ENCODE data around the gene SLC6A3.

SLC6A3 gene

DNA sequence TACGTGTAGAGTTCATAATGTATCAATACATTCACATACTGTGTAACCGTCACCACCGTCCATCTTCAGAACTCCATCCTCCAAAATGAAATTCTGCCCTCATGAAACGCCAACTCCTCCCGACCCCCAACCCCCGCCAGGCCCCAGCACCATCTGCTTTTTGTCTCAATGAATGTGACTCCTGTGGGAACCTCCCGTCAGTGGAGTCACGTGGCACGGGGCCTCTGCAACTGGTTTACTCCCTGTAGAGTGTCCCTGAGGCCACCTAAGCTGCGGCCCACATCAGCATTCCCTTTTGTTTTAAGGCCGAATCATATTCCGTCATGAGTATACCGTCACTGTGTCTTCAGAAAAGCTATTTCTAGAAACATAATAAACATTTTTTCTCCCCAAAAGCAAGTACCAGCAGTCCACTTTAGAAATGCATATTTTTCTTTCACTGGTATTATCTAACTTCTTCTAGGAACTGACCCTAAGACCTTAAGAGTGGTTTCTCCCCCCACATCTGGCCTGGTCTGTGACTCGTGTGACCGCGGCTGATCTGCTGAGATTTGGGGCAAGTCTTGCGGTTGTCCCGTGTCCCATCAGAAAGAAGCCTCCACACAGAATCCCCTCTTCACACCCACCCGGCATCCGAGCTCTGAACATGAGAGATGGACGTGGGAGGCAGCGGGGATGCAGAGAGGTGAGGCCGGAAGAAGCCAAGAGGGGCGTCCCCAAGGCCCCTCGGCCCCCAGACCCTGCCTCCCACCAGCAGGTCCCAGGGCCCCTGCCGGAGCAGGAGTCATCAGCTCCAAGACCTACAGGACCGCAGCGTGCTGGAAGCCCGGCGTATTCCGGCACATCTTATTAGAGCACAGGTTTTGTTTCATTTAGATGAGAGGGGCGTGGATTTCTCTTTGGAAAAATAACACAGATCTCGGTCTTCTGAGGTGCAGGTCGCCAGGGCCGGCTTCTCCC lies 38.3 kb downstream of the SLC6A3 start:
- no peaks in the 10 kb centered on the region for H3K27me3 ChIP-seq (replicated peaks; ENCODE audit: control insufficient read depth, insufficient read depth, low read length, poor library complexity, severe bottlenecking)
- H3K4me1 ChIP-seq (ENCODE audit: control insufficient read depth, insufficient read depth, low read length, poor library complexity, severe bottlenecking): no peaks in the 10 kb centered on the region
- no peaks in the 10 kb centered on the region for H3K9me3 ChIP-seq (ENCODE audit: control insufficient read depth, low read length)
- no peak overlapping the region for H3K27ac ChIP-seq (ENCODE audit: insufficient read depth, low read length, poor library complexity, severe bottlenecking)
- no peak overlapping the region for H3K4me3 ChIP-seq (ENCODE audit: insufficient read depth, low read depth, low read length, poor library complexity, severe bottlenecking)
- no peak for DNase-seq
- H3K36me3 ChIP-seq (ENCODE audit: control insufficient read depth, insufficient read depth, low read length): no peaks in the 10 kb centered on the region

- no peaks in the 10 kb centered on the region for H3K9me3 ChIP-seq (ENCODE audit: control insufficient read depth, low read length)
- DNase-seq: no peak
- no peak overlapping the region for H3K27ac ChIP-seq (ENCODE audit: insufficient read depth, low read length, poor library complexity, severe bottlenecking)
- no peaks in the 10 kb centered on the region for H3K36me3 ChIP-seq (ENCODE audit: control insufficient read depth, insufficient read depth, low read length)
- no peaks in the 10 kb centered on the region for H3K4me1 ChIP-seq (ENCODE audit: control insufficient read depth, insufficient read depth, low read length, poor library complexity, severe bottlenecking)
- no peak overlapping the region for H3K4me3 ChIP-seq (ENCODE audit: insufficient read depth, low read depth, low read length, poor library complexity, severe bottlenecking)
- no peaks in the 10 kb centered on the region for H3K27me3 ChIP-seq (replicated peaks; ENCODE audit: control insufficient read depth, insufficient read depth, low read length, poor library complexity, severe bottlenecking)
Observed at GRCh38 chr5:1405539-1406530, 39.4 kb downstream of the SLC6A3 start.

- Histone ChIP-seq H3K27ac (ENCODE audit: insufficient read depth, low read length, poor library complexity, severe bottlenecking) (no peak overlapping the region), H3K4me1 (ENCODE audit: control insufficient read depth, insufficient read depth, low read length, poor library complexity, severe bottlenecking) (no peaks in the 10 kb centered on the region), H3K27me3 (replicated peaks; ENCODE audit: control insufficient read depth, insufficient read depth, low read length, poor library complexity, severe bottlenecking) (no peaks in the 10 kb centered on the region), H3K36me3 (ENCODE audit: control insufficient read depth, insufficient read depth, low read length) (no peaks in the 10 kb centered on the region), H3K4me3 (ENCODE audit: insufficient read depth, low read depth, low read length, poor library complexity, severe bottlenecking) (no peak overlapping the region), H3K9me3 (ENCODE audit: control insufficient read depth, low read length) (no peaks in the 10 kb centered on the region)
- no peak for DNase-seq
Observed at GRCh38 chr5:1405121-1405520, 40.1 kb downstream of the SLC6A3 start.

GRCh38 chr5:1404062-1404461 lies 41.2 kb downstream of the SLC6A3 start:
- Histone ChIP-seq H3K36me3 (ENCODE audit: control insufficient read depth, insufficient read depth, low read length) (no peaks in the 10 kb centered on the region), H3K27ac (ENCODE audit: insufficient read depth, low read length, poor library complexity, severe bottlenecking) (no peak overlapping the region), H3K4me1 (ENCODE audit: control insufficient read depth, insufficient read depth, low read length, poor library complexity, severe bottlenecking) (no peaks in the 10 kb centered on the region), H3K4me3 (ENCODE audit: insufficient read depth, low read depth, low read length, poor library complexity, severe bottlenecking) (no peak overlapping the region), H3K27me3 (replicated peaks; ENCODE audit: control insufficient read depth, insufficient read depth, low read length, poor library complexity, severe bottlenecking) (no peaks in the 10 kb centered on the region), H3K9me3 (ENCODE audit: control insufficient read depth, low read length) (no peaks in the 10 kb centered on the region)
- no peak for DNase-seq

DNA sequence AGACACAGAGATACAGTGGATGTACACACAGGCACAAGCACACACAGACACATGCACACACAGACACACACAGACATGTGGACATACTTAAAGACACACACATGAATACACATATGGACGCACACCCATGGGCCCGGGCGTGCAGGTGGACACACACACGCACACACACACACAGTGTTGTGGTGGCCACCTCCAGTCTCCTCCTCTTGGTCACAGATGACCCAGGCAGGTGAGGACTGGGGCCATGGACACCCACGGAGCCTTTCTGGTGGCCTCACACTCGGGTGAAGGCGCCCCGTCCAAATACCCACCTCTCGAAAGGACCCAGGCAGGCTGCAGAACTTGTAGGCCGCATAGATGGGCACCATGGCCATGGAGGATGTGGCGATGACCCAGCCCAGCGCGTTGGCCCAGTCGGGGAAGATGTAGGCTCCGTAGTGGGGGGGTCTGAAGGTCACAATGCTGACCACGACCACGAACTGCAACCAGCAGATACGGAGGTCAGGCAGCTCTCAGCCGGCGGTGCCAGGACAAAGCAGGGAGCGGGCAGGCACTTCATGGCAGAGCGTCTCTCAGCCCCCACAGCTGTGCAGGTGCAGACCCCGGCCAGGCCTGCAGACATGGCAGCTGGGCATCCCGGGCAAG lies 42.5 kb downstream of the SLC6A3 start:
- Histone ChIP-seq H3K27me3 (replicated peaks; ENCODE audit: control insufficient read depth, insufficient read depth, low read length, poor library complexity, severe bottlenecking) (no peaks in the 10 kb centered on the region), H3K36me3 (ENCODE audit: control insufficient read depth, insufficient read depth, low read length) (no peaks in the 10 kb centered on the region), H3K9me3 (ENCODE audit: control insufficient read depth, low read length) (no peaks in the 10 kb centered on the region), H3K4me3 (ENCODE audit: insufficient read depth, low read depth, low read length, poor library complexity, severe bottlenecking) (no peak overlapping the region), H3K27ac (ENCODE audit: insufficient read depth, low read length, poor library complexity, severe bottlenecking) (no peak overlapping the region), H3K4me1 (ENCODE audit: control insufficient read depth, insufficient read depth, low read length, poor library complexity, severe bottlenecking) (no peaks in the 10 kb centered on the region)
- no peak for DNase-seq

DNA sequence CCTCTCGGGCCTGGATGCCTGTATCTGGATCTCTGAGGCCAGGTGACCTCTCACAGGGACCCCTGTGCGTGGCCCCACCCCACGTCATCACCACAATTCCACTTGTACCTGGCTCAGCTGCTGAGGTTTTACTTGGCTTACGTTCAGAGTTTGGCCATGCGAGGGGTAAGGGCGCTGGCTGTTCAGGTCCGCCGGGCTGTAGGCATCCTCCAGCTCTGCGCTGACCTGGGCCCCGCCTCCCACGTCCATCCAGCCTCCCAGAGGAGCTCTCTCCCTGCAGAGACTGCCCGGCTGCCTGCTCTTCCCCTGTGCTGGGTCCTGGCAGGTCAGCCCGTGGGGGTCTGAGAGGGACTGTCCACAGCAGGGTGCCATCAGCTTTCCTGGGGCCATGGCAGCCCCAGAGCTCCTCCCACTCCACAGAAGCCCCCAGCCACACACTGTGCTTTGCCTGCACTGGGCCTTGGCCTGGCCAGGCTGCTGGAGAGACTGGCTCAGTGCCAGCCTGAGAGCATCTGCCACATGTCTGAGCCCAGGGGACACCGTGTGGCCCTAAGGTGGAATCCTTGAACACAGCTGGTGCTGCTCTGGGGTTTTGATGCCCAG lies 43.6 kb downstream of the SLC6A3 start:
- DNase-seq: no peak
- no peaks in the 10 kb centered on the region for H3K9me3 ChIP-seq (ENCODE audit: control insufficient read depth, low read length)
- H3K27me3 ChIP-seq (replicated peaks; ENCODE audit: control insufficient read depth, insufficient read depth, low read length, poor library complexity, severe bottlenecking): no peaks in the 10 kb centered on the region
- H3K4me3 ChIP-seq (ENCODE audit: insufficient read depth, low read depth, low read length, poor library complexity, severe bottlenecking): no peak overlapping the region
- H3K4me1 ChIP-seq (ENCODE audit: control insufficient read depth, insufficient read depth, low read length, poor library complexity, severe bottlenecking): no peaks in the 10 kb centered on the region
- no peak overlapping the region for H3K27ac ChIP-seq (ENCODE audit: insufficient read depth, low read length, poor library complexity, severe bottlenecking)
- no peaks in the 10 kb centered on the region for H3K36me3 ChIP-seq (ENCODE audit: control insufficient read depth, insufficient read depth, low read length)

- no peaks in the 10 kb centered on the region for H3K36me3 ChIP-seq (ENCODE audit: control insufficient read depth, insufficient read depth, low read length)
- no peak for DNase-seq
- H3K27me3 ChIP-seq (replicated peaks; ENCODE audit: control insufficient read depth, insufficient read depth, low read length, poor library complexity, severe bottlenecking): no peaks in the 10 kb centered on the region
- H3K27ac ChIP-seq (ENCODE audit: insufficient read depth, low read length, poor library complexity, severe bottlenecking): no peak overlapping the region
- H3K4me1 ChIP-seq (ENCODE audit: control insufficient read depth, insufficient read depth, low read length, poor library complexity, severe bottlenecking): no peaks in the 10 kb centered on the region
- no peaks in the 10 kb centered on the region for H3K9me3 ChIP-seq (ENCODE audit: control insufficient read depth, low read length)
- H3K4me3 ChIP-seq (ENCODE audit: insufficient read depth, low read depth, low read length, poor library complexity, severe bottlenecking): no peak overlapping the region
Observed at GRCh38 chr5:1400936-1401335, 44.3 kb downstream of the SLC6A3 start.

GRCh38 chr5:1400211-1400855 lies 44.9 kb downstream of the SLC6A3 start:
- Histone ChIP-seq H3K36me3 (ENCODE audit: control insufficient read depth, insufficient read depth, low read length) (no peaks in the 10 kb centered on the region), H3K4me1 (ENCODE audit: control insufficient read depth, insufficient read depth, low read length, poor library complexity, severe bottlenecking) (no peaks in the 10 kb centered on the region), H3K4me3 (ENCODE audit: insufficient read depth, low read depth, low read length, poor library complexity, severe bottlenecking) (no peak overlapping the region), H3K27ac (ENCODE audit: insufficient read depth, low read length, poor library complexity, severe bottlenecking) (no peak overlapping the region), H3K9me3 (ENCODE audit: control insufficient read depth, low read length) (no peaks in the 10 kb centered on the region), H3K27me3 (replicated peaks; ENCODE audit: control insufficient read depth, insufficient read depth, low read length, poor library complexity, severe bottlenecking) (no peaks in the 10 kb centered on the region)
- DNase-seq: no peak

- Histone ChIP-seq H3K27ac (ENCODE audit: insufficient read depth, low read length, poor library complexity, severe bottlenecking) (no peak overlapping the region), H3K9me3 (ENCODE audit: control insufficient read depth, low read length) (no peaks in the 10 kb centered on the region), H3K4me1 (ENCODE audit: control insufficient read depth, insufficient read depth, low read length, poor library complexity, severe bottlenecking) (no peaks in the 10 kb centered on the region), H3K36me3 (ENCODE audit: control insufficient read depth, insufficient read depth, low read length) (no peaks in the 10 kb centered on the region), H3K4me3 (ENCODE audit: insufficient read depth, low read depth, low read length, poor library complexity, severe bottlenecking) (no peak overlapping the region), H3K27me3 (replicated peaks; ENCODE audit: control insufficient read depth, insufficient read depth, low read length, poor library complexity, severe bottlenecking) (no peaks in the 10 kb centered on the region)
- DNase-seq: no peak
Observed at GRCh38 chr5:1399737-1400136, 45.5 kb downstream of the SLC6A3 start.
